ENCODE results near the gene UBE2K.

DNA sequence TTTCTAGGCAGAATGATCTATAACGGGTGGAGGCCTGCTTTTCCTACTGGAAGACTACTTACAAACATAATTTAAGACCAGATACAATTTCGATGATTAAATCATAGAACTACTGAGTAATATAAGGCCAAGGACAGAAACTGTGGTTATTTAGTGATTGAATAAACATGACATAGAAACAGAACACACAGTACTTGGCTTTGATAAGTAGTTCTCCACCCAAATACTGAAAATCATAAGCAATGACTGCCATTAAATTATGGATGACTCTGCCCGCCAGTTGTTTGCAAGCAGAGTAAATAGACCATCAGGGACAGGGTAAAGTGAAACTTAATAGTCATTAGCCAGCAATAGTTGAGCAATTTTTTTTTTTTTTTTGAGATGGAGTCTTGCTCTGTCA is 42.1 kb upstream of the UBE2K start:
- TF ChIP-seq CREB1 (IDR thresholded peaks at IDR 0.05; ENCODE audit: low read depth) (no peak), EGR1 (IDR thresholded peaks at IDR 0.05) (no peak), YY1 (IDR thresholded peaks at IDR 0.05; ENCODE audit: low read depth) (no peak), CEBPB (IDR thresholded peaks at IDR 0.05) (no peak), TAF1 (IDR thresholded peaks at IDR 0.05; ENCODE audit: low read depth) (no peak), TCF12 (IDR thresholded peaks at IDR 0.05; ENCODE audit: low read depth) (no peak), EP300 (IDR thresholded peaks at IDR 0.05; ENCODE audit: borderline replicate concordance) (no peak)
- TF ChIP-seq, protein P1, sequence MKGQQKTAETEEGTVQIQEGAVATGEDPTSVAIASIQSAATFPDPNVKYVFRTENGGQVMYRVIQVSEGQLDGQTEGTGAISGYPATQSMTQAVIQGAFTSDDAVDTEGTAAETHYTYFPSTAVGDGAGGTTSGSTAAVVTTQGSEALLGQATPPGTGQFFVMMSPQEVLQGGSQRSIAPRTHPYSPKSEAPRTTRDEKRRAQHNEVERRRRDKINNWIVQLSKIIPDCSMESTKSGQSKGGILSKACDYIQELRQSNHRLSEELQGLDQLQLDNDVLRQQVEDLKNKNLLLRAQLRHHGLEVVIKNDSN (IDR thresholded peaks at IDR 0.05), result no peak
- TF ChIP-seq, protein P2, sequence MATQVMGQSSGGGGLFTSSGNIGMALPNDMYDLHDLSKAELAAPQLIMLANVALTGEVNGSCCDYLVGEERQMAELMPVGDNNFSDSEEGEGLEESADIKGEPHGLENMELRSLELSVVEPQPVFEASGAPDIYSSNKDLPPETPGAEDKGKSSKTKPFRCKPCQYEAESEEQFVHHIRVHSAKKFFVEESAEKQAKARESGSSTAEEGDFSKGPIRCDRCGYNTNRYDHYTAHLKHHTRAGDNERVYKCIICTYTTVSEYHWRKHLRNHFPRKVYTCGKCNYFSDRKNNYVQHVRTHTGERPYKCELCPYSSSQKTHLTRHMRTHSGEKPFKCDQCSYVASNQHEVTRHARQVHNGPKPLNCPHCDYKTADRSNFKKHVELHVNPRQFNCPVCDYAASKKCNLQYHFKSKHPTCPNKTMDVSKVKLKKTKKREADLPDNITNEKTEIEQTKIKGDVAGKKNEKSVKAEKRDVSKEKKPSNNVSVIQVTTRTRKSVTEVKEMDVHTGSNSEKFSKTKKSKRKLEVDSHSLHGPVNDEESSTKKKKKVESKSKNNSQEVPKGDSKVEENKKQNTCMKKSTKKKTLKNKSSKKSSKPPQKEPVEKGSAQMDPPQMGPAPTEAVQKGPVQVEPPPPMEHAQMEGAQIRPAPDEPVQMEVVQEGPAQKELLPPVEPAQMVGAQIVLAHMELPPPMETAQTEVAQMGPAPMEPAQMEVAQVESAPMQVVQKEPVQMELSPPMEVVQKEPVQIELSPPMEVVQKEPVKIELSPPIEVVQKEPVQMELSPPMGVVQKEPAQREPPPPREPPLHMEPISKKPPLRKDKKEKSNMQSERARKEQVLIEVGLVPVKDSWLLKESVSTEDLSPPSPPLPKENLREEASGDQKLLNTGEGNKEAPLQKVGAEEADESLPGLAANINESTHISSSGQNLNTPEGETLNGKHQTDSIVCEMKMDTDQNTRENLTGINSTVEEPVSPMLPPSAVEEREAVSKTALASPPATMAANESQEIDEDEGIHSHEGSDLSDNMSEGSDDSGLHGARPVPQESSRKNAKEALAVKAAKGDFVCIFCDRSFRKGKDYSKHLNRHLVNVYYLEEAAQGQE (IDR thresholded peaks at IDR 0.05; ENCODE audit: low read depth), result no peak
